CD4-positive, alpha-beta T cell treated with Interferon alpha-2 for 1 hour (primary cell): ENCODE data around the gene TDRD9.

Source experiments
- DNase-seq, 2 donors: peaks; one replicate each; pipeline ENCODE4 v3.0.0-alpha.2; 2020 to 2022

TDRD9 gene

DNA sequence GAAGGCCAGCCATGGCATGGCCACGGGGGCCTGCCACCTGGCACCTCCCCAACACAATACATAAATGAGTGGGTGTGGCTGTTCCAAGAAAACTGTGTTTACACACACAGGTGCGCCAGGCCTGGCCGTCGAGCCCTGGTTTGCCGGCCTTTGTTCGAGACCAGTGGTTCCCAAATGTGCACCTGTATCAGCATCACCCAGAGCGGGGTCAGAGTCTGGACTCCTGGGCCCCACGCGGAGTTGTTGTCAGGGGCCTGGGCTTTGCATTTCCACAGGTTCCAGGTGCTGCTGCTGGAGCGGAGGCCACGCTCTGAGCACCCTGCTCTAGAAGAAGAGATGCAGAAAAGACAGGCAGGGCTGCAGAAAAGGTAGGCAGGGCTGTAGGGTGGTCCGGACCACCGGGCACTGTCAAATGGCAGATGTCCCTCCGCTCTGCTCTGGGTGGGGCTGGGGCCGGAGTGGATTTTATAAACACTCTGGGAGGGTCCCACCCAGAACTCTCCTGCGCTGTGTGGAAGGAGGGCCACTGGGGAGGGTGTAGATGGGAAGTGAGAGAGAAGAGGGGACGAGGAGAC, 153.1 kb downstream of the TDRD9 start:
- DNase-seq: no peak

DNA sequence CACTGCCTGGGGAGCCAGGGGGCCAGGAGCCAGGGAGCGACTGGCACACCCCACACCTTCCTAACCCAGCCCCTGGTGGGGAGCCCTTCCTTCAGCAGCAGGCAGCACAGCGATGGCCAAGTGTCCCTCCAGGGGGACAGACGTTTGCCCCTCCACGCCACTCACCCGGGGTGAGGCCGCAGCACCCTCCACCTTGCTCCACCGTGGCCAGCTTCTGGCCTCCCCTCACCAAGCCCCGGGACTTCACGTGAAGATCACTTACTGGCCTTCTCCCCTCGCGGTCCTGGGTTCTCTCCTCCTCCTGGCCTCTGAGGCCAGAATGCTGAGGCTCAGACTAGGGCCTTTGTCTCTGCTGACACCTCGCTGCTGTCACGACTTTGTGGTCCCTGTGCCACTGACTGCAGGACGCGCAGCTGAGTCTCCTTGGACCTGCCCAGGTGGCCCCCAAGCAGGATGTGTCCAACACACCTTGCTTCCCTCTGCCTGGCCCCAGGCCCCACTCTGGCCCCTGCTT, 153.8 kb downstream of the TDRD9 start:
- no peak for DNase-seq

DNA sequence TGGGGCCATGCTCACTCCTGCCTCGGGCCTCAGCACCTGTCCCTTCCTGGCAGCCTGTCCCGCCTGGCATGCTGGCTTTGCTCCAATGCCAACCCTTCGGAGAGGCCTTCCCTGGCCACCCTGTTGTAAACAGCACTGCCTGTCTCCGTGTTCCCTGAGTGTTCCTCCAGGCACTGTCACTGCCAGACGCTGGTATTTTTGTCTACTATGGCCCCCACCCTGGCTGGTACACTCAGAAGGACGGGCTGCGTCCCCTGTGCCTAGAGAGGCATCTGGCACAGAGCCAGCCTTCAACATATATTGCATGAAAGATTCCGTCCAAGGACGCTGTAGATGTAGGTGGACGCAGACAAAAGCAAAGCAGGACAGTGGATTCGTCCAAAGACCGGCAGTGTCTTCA, 154.6 kb downstream of the TDRD9 start:
- DNase-seq: no peak

DNA sequence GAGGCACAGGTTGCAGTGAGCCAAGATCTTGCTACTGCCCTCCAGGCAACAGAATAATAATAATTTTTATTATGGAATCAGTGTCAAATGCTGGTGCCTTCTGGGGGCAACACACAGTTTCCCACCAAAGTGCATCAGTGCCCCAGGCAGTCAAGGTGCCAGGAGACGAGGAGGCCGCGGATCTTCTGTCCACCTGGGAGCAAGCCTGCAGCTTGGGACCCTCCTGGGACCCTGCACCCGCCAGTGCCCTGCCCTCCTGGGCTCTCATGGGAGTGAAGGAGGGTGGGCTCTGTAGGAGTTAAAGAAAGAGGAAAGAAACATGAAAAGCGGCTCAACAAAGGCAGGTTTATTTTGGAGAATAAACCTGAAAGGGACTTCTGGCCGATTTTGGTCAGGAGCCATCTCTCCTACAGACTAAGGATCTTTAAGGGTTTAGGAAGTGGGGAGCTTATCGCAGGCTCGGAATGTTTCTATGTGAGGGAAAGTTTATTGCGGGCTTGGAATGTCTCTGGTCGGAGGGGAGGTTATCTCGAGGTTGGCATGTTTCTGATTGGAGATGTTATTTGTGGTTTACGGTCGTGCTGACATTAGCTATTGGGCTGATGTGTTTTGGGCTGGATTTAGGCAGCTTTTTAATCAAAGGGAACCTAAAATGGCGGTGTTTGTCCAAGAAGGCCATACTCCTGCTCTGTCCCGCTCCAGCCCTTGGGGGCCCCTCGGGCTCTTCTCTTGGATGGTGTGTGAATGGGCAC, 156.2 kb downstream of the TDRD9 start:
- DNase-seq: no peak

DNA sequence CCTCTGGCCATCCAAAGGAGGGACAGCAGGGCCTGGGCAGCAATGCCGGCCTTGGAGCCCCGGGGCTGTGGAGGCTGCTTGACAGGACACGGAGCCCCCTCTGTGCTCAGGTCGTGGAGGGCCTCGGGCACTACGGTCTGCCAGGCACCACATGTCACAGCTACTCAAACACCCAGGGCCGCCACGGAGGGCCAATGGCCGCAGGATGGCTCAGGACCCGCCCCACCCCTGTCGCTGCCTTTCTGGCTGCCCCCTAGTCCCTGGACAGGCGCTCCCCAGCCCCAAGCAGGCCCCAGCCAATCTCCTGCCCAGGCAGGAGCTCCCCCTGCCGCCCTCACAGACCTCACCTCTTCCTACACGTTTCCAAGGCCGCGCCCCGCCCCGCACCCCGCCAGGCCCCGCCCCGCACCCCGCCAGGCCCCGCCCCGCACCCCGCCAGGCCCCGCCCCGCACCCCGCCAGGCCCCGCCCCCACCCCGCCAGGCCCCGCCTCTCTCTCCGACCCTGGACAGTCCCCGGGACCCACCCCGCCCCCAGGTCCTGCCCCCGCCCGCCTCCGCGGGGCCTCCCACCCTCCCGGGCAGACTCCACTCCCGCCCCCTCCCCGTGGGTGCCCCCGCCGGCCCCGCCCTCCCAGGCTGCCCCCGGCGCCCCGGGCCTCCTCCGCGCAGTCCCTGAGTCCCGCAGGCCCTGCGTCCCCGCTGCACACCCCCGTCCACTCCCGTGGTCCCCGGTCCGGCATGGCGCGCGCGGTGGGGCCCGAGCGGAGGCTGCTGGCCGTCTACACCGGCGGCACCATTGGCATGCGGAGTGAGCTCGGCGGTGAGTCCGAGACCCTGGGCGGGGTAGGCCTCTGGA, 157.0 kb downstream of the TDRD9 start, which contains the start of gene ASPG:
Gene ASPG (plus strand): TSS at position 669 of the 857 bp plus-strand sequence. CDS start 71 bp downstream, at position 740.
- peak in 1 of 2 donors; percentile 26 for DNase-seq

DNA sequence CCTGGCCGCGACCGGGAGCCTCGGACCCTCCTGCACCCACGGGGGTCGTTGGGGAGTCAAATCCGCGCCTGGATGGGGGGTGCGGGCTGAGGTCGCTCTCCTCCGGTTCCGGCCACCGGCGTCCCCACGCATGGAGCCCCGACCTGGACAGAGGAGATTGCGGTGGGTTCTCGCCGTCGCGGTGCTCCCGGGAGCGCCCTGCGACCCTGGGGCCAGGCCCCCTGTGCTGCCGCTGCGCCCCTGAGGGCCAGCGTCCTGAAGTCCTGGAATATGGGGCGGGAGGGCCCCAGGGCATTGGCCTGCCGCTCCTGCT, 157.6 kb downstream of the TDRD9 start:
- DNase-seq: no peak

DNA sequence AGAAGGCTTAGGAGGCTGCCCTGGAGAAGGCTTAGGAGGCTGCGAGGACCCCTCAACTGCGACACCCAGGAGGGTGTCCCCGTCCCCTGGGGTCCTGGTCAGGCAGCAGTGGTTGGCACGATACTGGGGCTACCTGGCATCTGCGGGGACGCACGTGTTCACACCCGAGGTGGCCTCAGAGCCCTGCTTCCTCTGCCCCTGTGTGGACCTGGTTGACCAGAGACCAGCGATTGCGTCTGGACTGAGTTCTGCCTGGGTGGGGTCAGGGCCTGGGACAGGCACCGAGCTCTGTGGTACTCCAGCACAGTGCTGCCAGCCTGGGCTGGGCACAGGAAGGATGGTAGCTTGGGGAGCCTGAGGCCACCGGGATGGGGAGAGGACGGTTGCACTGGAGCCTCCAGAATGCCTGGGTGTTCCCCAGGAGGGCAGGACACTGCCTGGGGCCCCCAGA, 158.0 kb downstream of the TDRD9 start:
- no peak for DNase-seq

DNA sequence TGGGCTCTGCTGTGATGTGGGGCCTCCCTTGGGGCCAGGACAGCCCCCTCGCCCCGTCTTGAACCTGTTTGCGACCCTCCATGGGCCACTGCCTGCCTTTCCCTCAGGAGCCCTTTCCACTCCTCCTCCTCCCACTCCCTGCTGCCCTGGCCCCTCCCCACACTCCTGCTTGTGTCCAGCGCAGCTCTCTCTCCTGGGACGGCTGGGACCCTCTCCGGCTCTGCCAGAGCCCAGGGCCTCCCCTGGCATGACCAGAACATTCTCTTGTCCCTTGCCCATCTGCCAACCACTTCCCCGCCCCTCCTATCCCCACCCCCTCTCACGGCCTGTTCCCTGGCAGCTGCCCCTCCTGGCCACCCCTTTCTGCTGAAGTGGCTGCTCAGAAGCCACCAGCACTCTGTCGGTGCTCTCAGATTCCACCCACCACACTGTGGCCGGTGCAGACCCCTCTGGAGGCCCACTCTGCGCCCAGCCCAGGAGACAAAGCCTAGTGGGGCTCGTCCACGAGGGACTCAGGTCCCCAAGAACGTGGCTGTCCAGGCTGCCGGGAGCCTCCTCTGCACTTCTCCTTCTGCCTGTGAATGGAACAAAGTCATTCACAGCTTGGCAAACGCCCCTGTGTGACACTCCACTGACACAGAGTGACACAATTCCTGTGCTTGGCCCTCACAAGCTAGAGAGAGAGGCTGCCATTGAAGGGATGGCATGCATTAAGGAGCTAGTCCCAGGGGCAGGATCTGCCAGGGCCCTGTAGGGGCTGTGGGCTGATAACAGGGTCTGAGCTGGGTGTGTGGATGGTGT, 158.6 kb downstream of the TDRD9 start:
- DNase-seq: no peak

DNA sequence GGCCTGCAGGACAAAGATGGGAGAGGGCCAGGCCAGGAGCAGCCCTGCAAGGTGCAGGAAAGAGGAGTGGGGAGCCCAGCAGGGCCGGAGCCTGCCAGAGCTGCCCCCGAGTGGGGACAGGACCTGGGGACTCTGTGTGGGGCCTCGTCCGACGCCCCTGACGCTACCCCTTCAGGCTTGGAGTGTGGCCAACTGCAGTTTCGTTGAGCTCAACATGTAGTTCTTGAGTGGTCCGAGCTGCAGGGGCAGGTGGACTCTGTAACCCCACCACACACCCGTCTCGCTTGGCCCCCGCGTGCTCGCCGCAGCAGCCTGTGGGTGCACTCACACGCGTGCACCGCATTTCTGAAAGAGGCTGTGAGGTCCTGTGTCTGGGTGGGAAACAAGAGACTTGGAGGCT, 159.2 kb downstream of the TDRD9 start:
- DNase-seq: no peak

DNA sequence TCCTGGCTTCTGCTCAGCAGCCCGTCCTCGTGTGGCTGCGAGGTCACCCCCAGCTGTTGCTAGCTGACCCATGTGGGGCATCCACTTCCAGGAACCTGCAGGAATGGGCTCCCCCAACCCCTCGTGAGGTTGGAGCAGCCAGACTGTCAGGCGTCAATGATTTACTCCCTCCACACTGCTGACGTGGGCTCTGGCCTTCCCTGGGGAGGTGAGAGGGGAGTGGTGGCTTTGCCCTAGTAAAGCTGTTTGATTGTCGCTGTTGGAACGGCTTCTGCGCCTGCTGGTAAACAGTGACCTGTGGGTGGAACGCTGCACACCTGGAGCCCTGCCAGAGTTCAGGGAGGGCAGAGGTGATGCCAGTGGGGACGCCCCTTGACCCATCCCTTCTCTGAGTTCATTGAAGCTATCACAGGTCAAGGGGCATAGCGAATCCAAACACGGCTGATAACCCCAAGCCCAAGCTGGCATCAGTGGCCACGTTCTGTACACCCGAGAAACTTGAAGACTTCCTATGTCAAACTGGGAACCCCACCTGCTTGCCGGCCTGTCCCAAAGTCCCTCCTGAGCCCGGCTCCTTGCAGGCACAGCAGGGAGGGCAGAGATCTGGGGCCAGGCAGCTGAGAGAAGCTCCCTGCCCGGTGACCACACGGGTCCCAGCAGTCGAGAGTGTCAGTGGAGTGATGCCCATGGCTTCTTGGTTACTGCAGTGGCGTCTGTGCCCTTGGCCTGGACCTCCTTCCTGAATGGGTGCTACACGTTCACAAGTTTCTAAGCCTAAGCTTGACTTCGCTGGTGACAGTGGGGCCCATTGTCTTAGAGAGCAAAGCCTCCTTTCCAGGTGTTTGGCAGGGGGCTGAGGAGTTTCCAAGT, 160.0 kb downstream of the TDRD9 start:
- DNase-seq: no peak

DNA sequence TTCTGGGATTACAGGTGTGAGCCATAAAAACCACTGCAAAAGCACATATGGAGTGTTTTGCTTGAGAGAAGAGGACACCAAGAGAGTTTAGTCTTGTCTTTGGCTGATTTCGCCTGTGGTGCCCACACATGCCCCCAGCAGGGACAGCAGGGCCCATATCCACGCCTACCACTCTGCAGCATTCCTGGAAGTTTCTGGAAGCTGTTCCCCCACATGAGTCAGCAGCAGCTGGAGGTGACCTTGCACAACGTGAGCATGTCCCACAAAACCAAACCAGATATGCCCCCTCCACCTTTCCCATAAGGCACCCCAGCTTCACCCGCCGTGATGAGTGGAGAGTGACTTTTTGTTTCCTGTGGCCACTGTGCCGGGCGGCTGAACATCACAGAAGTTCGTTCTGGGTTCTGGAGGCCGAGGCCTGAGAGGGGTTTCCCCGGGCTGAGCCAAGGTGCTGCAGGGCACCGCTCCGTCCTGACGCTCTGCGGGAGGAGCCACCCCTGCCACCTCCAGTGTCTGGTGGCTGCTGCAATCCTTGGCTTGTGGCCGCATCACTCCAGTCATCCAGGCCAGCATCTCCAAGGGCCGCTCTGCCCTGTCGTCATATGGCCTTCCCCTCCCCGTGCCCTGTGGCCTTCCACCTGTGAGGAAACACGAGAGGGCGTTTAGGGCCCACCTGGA, 162.0 kb downstream of the TDRD9 start:
- no peak for DNase-seq

DNA sequence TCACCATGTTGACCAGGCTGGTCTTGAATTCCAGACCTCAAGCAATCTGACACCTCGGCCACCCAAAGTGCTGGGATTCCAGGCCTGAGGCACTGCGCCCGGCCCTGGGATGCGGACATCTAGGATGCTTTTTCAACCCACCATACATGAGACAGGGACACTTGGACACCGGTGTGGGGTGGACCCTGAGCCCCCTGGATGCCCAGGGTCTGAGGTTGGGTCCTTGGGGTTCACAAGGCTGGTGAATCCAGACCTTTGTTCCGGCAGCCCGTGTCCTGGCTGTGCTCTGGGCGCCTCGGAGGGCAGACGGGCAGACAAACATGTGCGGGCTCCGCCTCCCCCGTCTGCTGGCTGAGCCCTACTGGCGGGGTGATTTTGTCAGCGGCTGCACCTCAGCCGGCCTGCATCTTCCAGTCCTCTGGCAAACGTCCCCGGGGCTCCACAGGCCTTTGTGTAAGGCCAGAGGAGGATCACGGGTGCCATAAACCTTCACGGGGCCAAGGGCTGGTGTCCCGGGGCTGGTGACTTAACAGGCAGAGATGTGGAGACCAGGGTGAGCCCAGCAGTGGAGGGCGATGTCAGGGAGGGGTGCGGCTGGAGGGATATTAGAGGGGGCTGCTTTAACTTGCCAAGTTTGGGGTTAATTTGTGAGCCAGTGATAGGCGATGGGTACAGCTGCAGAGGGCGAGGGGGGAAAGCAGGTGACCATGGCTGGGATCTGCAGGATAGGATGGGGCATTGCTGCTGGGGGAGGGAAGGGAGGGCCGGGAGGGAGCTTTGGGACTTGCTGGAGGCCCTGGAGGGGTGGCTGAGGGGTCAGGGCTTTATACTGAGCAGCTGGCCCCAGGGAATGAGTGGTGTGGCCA, 163.0 kb downstream of the TDRD9 start:
- DNase-seq: no peak

DNA sequence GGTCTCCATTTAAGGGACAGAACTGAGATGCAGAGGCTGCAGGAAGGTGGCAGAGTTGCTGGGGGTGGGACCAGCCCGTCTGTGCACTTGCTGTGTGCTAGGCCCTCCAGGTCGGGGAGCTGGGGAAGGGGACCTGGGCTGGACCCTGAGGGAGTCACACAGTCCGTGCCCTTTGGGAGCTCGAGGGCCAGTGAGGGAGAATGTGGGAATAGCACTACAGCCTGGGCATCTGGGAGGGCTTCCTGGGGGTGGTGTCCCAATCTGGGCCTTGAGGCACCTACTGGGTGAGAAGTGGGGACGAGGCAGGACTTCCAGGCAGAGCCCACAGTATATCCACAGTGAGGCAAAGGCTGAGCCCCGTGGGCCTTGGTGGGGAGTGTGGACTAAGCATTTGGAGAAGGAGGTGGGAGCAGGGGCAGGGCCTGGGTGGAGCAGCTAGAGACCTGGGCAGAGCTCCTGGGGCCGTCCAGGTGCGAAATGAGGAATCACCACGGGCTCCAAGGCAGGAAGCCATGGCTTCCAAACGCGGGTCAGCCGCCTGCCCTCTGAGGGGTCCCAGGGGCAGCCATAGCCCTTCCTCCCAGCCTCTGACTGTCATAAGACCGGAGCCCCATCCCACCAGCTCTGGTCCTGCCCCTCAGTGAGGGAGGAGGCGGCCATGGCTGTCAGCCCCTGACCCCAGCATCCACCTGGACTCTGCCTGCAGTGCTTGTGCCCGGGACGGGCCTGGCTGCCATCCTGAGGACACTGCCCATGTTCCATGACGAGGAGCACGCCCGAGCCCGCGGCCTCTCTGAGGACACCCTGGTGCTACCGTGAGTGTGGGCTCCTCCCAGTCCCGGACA, 163.9 kb downstream of the TDRD9 start:
- DNase-seq: no peak

DNA sequence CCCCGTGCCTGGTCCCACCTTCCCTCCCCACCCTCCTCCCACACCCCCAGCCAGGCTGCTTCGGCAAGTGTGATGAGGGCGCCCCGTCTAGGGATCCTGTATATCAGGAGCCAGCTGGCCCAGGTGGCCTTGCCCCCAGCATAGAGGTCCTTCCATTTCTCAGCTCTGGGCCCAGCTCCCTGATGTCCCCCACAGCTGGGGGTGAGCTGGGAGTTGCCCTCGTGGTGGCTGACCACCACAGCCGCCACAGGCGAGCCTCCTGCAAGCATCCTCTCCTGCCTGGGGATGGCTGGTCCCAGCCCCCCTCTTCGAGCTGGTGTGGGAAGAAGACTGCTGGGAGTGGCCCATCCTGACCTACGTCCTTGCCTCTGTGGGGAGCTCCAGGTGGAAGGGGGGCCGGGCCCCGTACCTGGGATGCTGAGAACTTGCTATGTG, 164.7 kb downstream of the TDRD9 start:
- DNase-seq: no peak

DNA sequence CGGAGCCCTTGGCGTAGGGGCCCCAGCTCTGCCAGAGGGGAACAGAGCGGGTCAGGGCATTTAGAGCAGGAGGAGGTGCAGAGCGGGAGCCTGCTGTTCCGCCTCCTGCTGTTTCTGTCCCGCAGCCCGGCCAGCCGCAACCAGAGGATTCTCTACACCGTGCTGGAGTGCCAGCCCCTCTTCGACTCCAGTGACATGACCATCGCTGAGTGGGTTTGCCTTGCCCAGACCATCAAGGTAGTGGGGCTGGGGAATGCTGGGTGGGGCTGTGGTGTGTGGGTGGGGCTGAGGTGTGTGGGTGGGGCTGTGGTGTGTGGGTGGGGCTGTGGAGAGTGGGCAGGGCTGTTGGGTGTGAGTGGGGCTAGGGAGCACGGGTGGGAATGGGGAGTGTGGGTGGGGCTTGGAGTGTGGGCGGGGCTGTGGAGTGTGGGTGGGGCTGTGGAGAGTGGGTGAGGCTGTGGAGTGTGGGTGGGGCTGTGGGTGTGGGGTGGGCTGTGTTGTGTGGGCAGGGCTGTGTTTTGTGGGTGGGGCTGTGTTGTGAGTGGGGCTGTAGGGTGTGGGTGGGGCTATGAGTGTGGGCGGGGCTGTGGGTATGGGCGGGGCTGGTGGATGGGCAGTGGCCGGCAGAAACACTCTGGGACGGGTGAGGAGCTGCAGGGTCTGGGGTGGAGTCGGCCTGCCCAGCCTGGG, 165.3 kb downstream of the TDRD9 start:
- DNase-seq: peak in 1 of 2 donors; percentile 21

DNA sequence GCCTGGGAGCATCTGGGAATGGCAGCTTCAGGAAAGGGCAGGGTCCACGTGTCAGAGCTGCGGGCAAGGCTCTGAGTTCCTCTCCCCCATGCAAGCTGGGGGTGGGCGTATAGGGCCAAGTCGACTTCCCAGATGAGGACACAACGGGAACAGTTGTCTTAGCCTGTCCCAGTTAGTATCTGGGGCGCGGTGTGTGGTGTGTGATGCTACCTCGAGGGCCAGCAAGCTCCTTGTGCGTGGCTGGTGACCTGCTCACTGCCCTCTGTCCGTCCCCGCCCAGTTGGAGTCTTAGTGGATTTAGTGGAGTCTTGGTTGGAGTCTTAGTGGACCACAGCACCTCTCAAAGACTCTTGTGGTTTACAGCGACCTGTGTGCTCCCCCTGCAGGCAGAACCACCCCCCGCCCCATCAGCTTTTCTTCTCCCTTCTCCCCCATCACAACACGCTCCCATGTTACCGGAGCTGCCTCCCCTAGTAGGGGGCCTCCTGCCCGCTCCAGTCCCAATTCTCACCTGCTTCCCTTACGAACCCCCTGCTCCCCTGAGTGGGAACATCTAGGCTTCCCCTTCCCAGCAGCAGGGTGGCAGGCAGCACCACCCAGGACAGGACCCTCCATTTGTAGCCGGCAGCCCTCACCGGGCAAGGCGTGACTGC, 165.9 kb downstream of the TDRD9 start:
- no peak for DNase-seq

DNA sequence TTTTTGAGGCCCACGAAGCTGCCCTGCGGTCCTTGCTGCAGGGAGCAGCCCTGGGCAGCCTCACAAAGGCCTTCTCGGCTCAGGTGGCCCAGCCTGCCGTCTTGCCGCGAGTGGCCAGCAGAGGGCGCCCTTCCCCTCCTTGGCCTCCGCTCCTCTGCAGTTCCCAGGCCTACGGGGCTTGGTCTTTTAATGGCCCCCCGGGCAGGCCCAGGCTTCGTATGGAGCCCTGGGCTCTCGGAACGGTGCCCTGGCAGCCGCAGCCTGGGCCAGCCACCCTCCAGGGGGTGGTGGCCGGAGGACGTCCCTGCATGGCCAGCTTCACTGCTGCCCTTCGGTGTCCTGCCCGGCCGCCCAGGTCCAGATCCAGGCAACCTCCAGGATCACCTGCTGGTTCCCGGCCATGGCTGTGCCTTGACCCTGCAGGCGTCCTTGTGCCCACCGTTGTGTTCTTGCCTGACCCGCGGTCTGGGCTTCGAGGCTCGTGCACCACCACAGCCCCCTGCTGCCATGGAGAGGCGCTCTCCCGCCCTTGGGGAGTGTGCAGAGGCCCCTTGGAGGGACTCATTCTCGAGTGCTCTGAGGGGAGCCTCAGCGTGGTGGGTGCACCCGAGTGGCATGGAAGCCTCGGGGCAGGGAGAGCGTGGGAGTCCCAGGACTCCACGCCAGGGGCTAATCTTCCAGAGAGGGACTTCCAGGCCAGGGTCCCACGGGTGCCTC, 166.6 kb downstream of the TDRD9 start:
- peak; percentile 44 to 68 for DNase-seq
